Measurements from ENCODE around the gene PKD2L1. TPM values are rescaled to one million over a fixed set of nuclear protein-coding genes. Genes with fewer than 3 reads are reported as not detected.
A peak's percentile ranks its signal among the peaks of the same experiment; 100 is the strongest.

PKD2L1 gene
- total RNA-seq, 1 donor from 2014 or later: not detected

GRCh38 chr10:100311298-100311697, 18.7 kb downstream of the PKD2L1 start:
- no peaks in the 10 kb centered on the region for H3K9me3 Mint-ChIP-seq (ENCODE audit: unreplicated experiment)
- no peaks in the 10 kb centered on the region for H3K36me3 Mint-ChIP-seq (ENCODE audit: low read depth, unreplicated experiment)
- no peak overlapping the region for H2AFZ ChIP-seq (ENCODE audit: low read depth, low read length)
- TF ChIP-seq EZH2 (IDR thresholded peaks at IDR 0.05; ENCODE audit: insufficient read depth, low read length) (no peak), CTCF (IDR thresholded peaks at IDR 0.05; ENCODE audit: insufficient read depth, low read depth, low read length) (no peak)
- H3K9ac ChIP-seq (ENCODE audit: low read length): no peak overlapping the region
- no peaks in the 10 kb centered on the region for H3K36me3 ChIP-seq (ENCODE audit: insufficient read depth, low read length)
- H3K4me3 ChIP-seq (ENCODE audit: insufficient read depth, low read depth, low read length): no peak overlapping the region
- H3K27ac Mint-ChIP-seq (ENCODE audit: unreplicated experiment): no peak overlapping the region
- no peaks in the 10 kb centered on the region for H3K4me1 ChIP-seq (ENCODE audit: insufficient read depth, low read length)
- H3K4me1 Mint-ChIP-seq (ENCODE audit: low read depth, unreplicated experiment): peaks cover 5% of the 10 kb centered on the region
- H3K27me3 Mint-ChIP-seq (ENCODE audit: low read depth, unreplicated experiment): peaks cover 30% of the 10 kb centered on the region
- no peaks in the 10 kb centered on the region for H4K20me1 ChIP-seq (ENCODE audit: insufficient read depth, low read length)
- DNase-seq (ENCODE audit: low read depth) (no peak), FAIRE-seq (no peak)
- no peak overlapping the region for H3K4me2 ChIP-seq (ENCODE audit: low read length)
- H3K9me3 ChIP-seq (ENCODE audit: insufficient read depth, low read depth, low read length): no peaks in the 10 kb centered on the region
- no peak overlapping the region for H3K27ac ChIP-seq (ENCODE audit: low read depth, low read length)
- no peaks in the 10 kb centered on the region for H3K79me2 ChIP-seq (ENCODE audit: insufficient read depth, low read length)
- H3K27me3 ChIP-seq (ENCODE audit: insufficient read depth, low read length): peaks cover 42% of the 10 kb centered on the region
- no peak overlapping the region for H3K4me3 Mint-ChIP-seq (ENCODE audit: unreplicated experiment)

GRCh38 chr10:100307684-100308083, 22.3 kb downstream of the PKD2L1 start:
- Mint-ChIP-seq H3K4me1 (ENCODE audit: low read depth, unreplicated experiment) (peaks cover 5% of the 10 kb centered on the region), H3K27ac (ENCODE audit: unreplicated experiment) (peak overlapping the region; percentile 71), H3K4me3 (ENCODE audit: unreplicated experiment) (no peak overlapping the region), H3K9me3 (ENCODE audit: unreplicated experiment) (no peaks in the 10 kb centered on the region), H3K27me3 (ENCODE audit: low read depth, unreplicated experiment) (peaks cover 20% of the 10 kb centered on the region), H3K36me3 (ENCODE audit: low read depth, unreplicated experiment) (no peaks in the 10 kb centered on the region)
- FAIRE-seq: no peak
- Histone ChIP-seq H3K4me2 (ENCODE audit: low read length) (no peak overlapping the region), H3K79me2 (ENCODE audit: insufficient read depth, low read length) (no peaks in the 10 kb centered on the region), H3K9me3 (ENCODE audit: insufficient read depth, low read depth, low read length) (no peaks in the 10 kb centered on the region), H4K20me1 (ENCODE audit: insufficient read depth, low read length) (no peaks in the 10 kb centered on the region), H2AFZ (ENCODE audit: low read depth, low read length) (no peak overlapping the region), H3K9ac (ENCODE audit: low read length) (no peak overlapping the region), H3K4me1 (ENCODE audit: insufficient read depth, low read length) (no peaks in the 10 kb centered on the region), H3K27me3 (ENCODE audit: insufficient read depth, low read length) (peaks cover 29% of the 10 kb centered on the region), H3K27ac (ENCODE audit: low read depth, low read length) (no peak overlapping the region), H3K36me3 (ENCODE audit: insufficient read depth, low read length) (no peaks in the 10 kb centered on the region), H3K4me3 (ENCODE audit: insufficient read depth, low read depth, low read length) (no peak overlapping the region)
- TF ChIP-seq CTCF (IDR thresholded peaks at IDR 0.05; ENCODE audit: insufficient read depth, low read depth, low read length): no peak
- no peak for TF ChIP-seq EZH2 (IDR thresholded peaks at IDR 0.05; ENCODE audit: insufficient read depth, low read length)
- DNase-seq (ENCODE audit: low read depth): peak; percentile 48

DNA sequence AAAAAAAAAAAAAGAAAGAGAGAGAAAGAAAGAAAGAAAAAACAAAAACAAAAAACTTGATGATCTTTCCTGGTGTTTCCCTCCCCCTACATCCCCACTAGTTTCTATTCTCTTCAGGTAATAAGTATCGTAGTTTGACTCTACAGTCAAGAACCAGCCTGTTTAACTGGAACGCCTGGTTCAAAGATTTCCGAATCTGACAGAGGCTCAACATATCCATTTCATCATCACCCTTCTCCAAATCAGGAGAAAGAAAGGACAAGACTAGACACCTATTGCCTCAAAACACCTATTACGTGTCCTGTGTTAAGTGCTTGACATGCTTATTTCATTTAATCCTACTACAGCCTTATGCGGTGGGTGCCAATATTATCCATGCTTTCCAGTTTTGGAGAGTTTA, 23.2 kb downstream of the PKD2L1 start:
- peaks cover 23% of the 10 kb centered on the region for H3K27me3 ChIP-seq (ENCODE audit: insufficient read depth, low read length)
- DNase-seq (ENCODE audit: low read depth) (no peak), FAIRE-seq (no peak)
- no peaks in the 10 kb centered on the region for H4K20me1 ChIP-seq (ENCODE audit: insufficient read depth, low read length)
- H2AFZ ChIP-seq (ENCODE audit: low read depth, low read length): no peak overlapping the region
- no peaks in the 10 kb centered on the region for H3K36me3 ChIP-seq (ENCODE audit: insufficient read depth, low read length)
- Mint-ChIP-seq H3K4me3 (ENCODE audit: unreplicated experiment) (no peak overlapping the region), H3K27me3 (ENCODE audit: low read depth, unreplicated experiment) (peaks cover 12% of the 10 kb centered on the region), H3K4me1 (ENCODE audit: low read depth, unreplicated experiment) (peaks cover 5% of the 10 kb centered on the region), H3K9me3 (ENCODE audit: unreplicated experiment) (no peaks in the 10 kb centered on the region), H3K36me3 (ENCODE audit: low read depth, unreplicated experiment) (no peaks in the 10 kb centered on the region), H3K27ac (ENCODE audit: unreplicated experiment) (no peak overlapping the region)
- no peak overlapping the region for H3K4me3 ChIP-seq (ENCODE audit: insufficient read depth, low read depth, low read length)
- H3K4me1 ChIP-seq (ENCODE audit: insufficient read depth, low read length): no peaks in the 10 kb centered on the region
- TF ChIP-seq EZH2 (IDR thresholded peaks at IDR 0.05; ENCODE audit: insufficient read depth, low read length) (no peak), CTCF (IDR thresholded peaks at IDR 0.05; ENCODE audit: insufficient read depth, low read depth, low read length) (no peak)
- H3K9ac ChIP-seq (ENCODE audit: low read length): no peak overlapping the region
- no peaks in the 10 kb centered on the region for H3K79me2 ChIP-seq (ENCODE audit: insufficient read depth, low read length)
- H3K27ac ChIP-seq (ENCODE audit: low read depth, low read length): no peak overlapping the region
- no peaks in the 10 kb centered on the region for H3K9me3 ChIP-seq (ENCODE audit: insufficient read depth, low read depth, low read length)
- no peak overlapping the region for H3K4me2 ChIP-seq (ENCODE audit: low read length)

Measured in astrocyte (in vitro differentiated cells and primary cell).